Measurements from ENCODE around the gene CCT3. TPM values are rescaled to one million over a fixed set of nuclear protein-coding genes. Genes with fewer than 3 reads are reported as not detected.

The CCT3 gene
- total and polyA plus RNA-seq, 4 donors, result 71.6 to 165 (median 139) TPM

DNA sequence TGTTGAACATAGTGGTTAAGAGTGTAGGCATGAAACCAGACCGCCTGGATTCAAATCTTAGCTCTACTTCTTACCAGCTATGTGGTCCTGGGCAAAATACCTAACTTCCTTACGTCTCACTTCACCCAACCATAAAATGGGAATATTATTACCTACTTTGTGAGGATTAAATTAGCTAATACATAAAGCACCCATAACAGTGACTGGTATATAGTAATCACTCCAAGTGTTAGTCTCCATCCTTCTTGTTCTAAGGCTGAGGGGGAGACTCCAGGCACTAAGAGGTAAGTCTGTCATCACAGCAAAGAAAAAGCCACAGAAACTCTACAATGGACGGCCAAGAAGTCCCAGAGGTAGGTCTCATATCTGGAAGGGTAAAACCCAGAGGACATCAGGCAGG lies 58.3 kb downstream of the CCT3 start:
- H3K36me3 ChIP-seq (ENCODE audit: control insufficient read depth in 4 of 4, insufficient read depth in 4 of 4, low read length in 4 of 4), result peaks cover 7 to 27% (median 27%) of the 10 kb centered on the region in 4 donors
- TF ChIP-seq, protein P1, sequence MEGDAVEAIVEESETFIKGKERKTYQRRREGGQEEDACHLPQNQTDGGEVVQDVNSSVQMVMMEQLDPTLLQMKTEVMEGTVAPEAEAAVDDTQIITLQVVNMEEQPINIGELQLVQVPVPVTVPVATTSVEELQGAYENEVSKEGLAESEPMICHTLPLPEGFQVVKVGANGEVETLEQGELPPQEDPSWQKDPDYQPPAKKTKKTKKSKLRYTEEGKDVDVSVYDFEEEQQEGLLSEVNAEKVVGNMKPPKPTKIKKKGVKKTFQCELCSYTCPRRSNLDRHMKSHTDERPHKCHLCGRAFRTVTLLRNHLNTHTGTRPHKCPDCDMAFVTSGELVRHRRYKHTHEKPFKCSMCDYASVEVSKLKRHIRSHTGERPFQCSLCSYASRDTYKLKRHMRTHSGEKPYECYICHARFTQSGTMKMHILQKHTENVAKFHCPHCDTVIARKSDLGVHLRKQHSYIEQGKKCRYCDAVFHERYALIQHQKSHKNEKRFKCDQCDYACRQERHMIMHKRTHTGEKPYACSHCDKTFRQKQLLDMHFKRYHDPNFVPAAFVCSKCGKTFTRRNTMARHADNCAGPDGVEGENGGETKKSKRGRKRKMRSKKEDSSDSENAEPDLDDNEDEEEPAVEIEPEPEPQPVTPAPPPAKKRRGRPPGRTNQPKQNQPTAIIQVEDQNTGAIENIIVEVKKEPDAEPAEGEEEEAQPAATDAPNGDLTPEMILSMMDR (IDR thresholded peaks at IDR 0.05; ENCODE audit: control extremely low read depth, extremely low read depth), result no peak
- H3K9ac ChIP-seq (ENCODE audit: insufficient read depth in 1 of 2, low read length in 2 of 2), result no peak overlapping the region
- WGBS, 2 donors, result 95 to 97% methylated on average over 3 of the region's 3 CpGs
- no peak overlapping the region for H3K27ac ChIP-seq (ENCODE audit: low read depth in 1 of 2, low read length in 1 of 2)
- H3K4me3 ChIP-seq, result no peak overlapping the region
- ATAC-seq (ENCODE audit: insufficient read depth, low FRiP score) (no peak), DNase-seq (no peak)
- H3K27me3 ChIP-seq (ENCODE audit: control insufficient read depth in 3 of 3, insufficient read depth in 3 of 3, low read length in 2 of 3), result no peaks in the 10 kb centered on the region
- peaks cover 0 to 3% (median 0%) of the 10 kb centered on the region in 4 donors for H3K9me3 ChIP-seq (ENCODE audit: control insufficient read depth in 4 of 4, insufficient read depth in 3 of 4, low read length in 3 of 4)
- H3K4me1 ChIP-seq (ENCODE audit: control insufficient read depth in 5 of 5, insufficient read depth in 5 of 5, low read length in 5 of 5), result peaks cover 0 to 22% (median 9%) of the 10 kb centered on the region in 5 donors

- TF ChIP-seq, protein P1 (IDR thresholded peaks at IDR 0.05; ENCODE audit: control extremely low read depth, extremely low read depth), result no peak
- Histone ChIP-seq H3K4me3 (no peak overlapping the region), H3K9me3 (ENCODE audit: control insufficient read depth in 4 of 4, insufficient read depth in 3 of 4, low read length in 3 of 4) (peaks cover 0 to 3% (median 0%) of the 10 kb centered on the region in 4 donors), H3K4me1 (ENCODE audit: control insufficient read depth in 5 of 5, insufficient read depth in 5 of 5, low read length in 5 of 5) (peaks cover 0 to 11% (median 6%) of the 10 kb centered on the region in 5 donors), H3K27me3 (ENCODE audit: control insufficient read depth in 3 of 3, insufficient read depth in 3 of 3, low read length in 2 of 3) (no peaks in the 10 kb centered on the region), H3K9ac (ENCODE audit: insufficient read depth in 1 of 2, low read length in 2 of 2) (no peak overlapping the region), H3K27ac (ENCODE audit: low read depth in 1 of 2, low read length in 1 of 2) (no peak overlapping the region), H3K36me3 (ENCODE audit: control insufficient read depth in 4 of 4, insufficient read depth in 4 of 4, low read length in 4 of 4) (peaks cover 32 to 50% (median 49%) of the 10 kb centered on the region in 4 donors)
- no peak for DNase-seq
- WGBS, 2 donors, result 42 to 57% methylated on average over 6 of the region's 6 CpGs
- no peak for ATAC-seq (ENCODE audit: insufficient read depth, low FRiP score)
These were observed 61.1 kb downstream of the CCT3 start for GRCh38 chr1:156276966-156277381.

- no peak overlapping the region for H3K9ac ChIP-seq (ENCODE audit: insufficient read depth in 1 of 2, low read length in 2 of 2)
- H3K9me3 ChIP-seq (ENCODE audit: control insufficient read depth in 4 of 4, insufficient read depth in 3 of 4, low read length in 3 of 4), result peaks cover 0 to 3% (median 0%) of the 10 kb centered on the region in 4 donors
- peaks cover 35 to 54% (median 53%) of the 10 kb centered on the region in 4 donors for H3K36me3 ChIP-seq (ENCODE audit: control insufficient read depth in 4 of 4, insufficient read depth in 4 of 4, low read length in 4 of 4)
- no peak overlapping the region for H3K4me3 ChIP-seq
- H3K4me1 ChIP-seq (ENCODE audit: control insufficient read depth in 5 of 5, insufficient read depth in 5 of 5, low read length in 5 of 5), result peaks cover 0 to 6% (median 5%) of the 10 kb centered on the region in 5 donors
- ATAC-seq (ENCODE audit: insufficient read depth, low FRiP score) (peak; percentile 59), DNase-seq (no peak)
- H3K27ac ChIP-seq (ENCODE audit: low read depth in 1 of 2, low read length in 1 of 2), result no peak overlapping the region
- TF ChIP-seq, protein P1 (IDR thresholded peaks at IDR 0.05; ENCODE audit: control extremely low read depth, extremely low read depth), result no peak
- H3K27me3 ChIP-seq (ENCODE audit: control insufficient read depth in 3 of 3, insufficient read depth in 3 of 3, low read length in 2 of 3), result no peaks in the 10 kb centered on the region
These were observed 61.6 kb downstream of the CCT3 start for GRCh38 chr1:156276532-156276931.

DNA sequence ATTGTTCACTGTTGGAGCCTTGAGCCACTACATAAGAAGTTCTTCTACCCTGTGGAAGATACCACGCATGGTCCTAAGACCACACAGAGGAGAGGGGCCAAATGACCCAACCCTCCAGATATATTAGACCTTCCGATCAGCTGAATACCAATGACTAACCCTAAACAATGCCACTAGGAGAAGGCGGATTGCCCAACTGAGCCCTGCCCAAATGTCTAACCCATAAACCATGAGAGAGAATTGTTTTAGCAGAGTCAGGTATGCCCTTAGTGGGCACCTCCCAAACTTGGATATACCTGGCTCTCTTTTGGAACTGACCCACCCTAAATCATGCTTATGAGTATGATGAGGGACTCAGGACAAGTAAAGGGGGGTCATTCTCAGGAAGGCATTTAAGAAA lies 67.8 kb downstream of the CCT3 start:
- no peak for DNase-seq
- WGBS, 2 donors, result 92 to 99% methylated on average over 3 of the region's 3 CpGs

More for the DNA sequence above, 67.8 kb downstream of the CCT3 start:
- TF ChIP-seq, protein P1 (IDR thresholded peaks at IDR 0.05; ENCODE audit: control extremely low read depth, extremely low read depth), result no peak
- no peak for ATAC-seq (ENCODE audit: insufficient read depth, low FRiP score)
- Histone ChIP-seq H3K27ac (ENCODE audit: low read depth in 1 of 2, low read length in 1 of 2) (no peak overlapping the region), H3K4me3 (no peak overlapping the region), H3K9me3 (ENCODE audit: control insufficient read depth in 4 of 4, insufficient read depth in 3 of 4, low read length in 3 of 4) (no peaks in the 10 kb centered on the region), H3K4me1 (ENCODE audit: control insufficient read depth in 5 of 5, insufficient read depth in 5 of 5, low read length in 5 of 5) (no peaks in the 10 kb centered on the region), H3K9ac (ENCODE audit: insufficient read depth in 1 of 2, low read length in 2 of 2) (no peak overlapping the region), H3K27me3 (ENCODE audit: control insufficient read depth in 3 of 3, insufficient read depth in 3 of 3, low read length in 2 of 3) (no peaks in the 10 kb centered on the region), H3K36me3 (ENCODE audit: control insufficient read depth in 4 of 4, insufficient read depth in 4 of 4, low read length in 4 of 4) (peaks cover 56 to 63% (median 60%) of the 10 kb centered on the region in 4 donors)
